Neuron (in vitro differentiated cells): ENCODE results near the gene NBL1.

ENCODE experiments used
- H2AFZ ChIP-seq: one replicate; pipeline ENCODE4 v1.6.1; 2013; ENCODE audit warnings: low read depth, mild to moderate bottlenecking, inconsistent platforms, low read length, moderate library complexity
- H3K27me3 ChIP-seq: one replicate; pipeline ENCODE4 v1.6.1; 2013; ENCODE audit warnings: low read length; ENCODE audit not compliant: insufficient read depth
- H3K36me3 ChIP-seq: one replicate; pipeline ENCODE4 v1.6.1; 2013; ENCODE audit warnings: low read length; ENCODE audit not compliant: insufficient read depth
- H3K4me1 ChIP-seq: one replicate; pipeline ENCODE4 v1.6.1; 2013; ENCODE audit warnings: low read length; ENCODE audit not compliant: insufficient read depth
- H3K4me3 ChIP-seq: 2 replicates; pipeline ENCODE4 v1.5.1; 2013; ENCODE audit warnings: mild to moderate bottlenecking, low read length, moderate library complexity
- H3K9me3 ChIP-seq: one replicate; pipeline ENCODE4 v1.6.1; 2013; ENCODE audit warnings: low read length

NBL1 gene

DNA sequence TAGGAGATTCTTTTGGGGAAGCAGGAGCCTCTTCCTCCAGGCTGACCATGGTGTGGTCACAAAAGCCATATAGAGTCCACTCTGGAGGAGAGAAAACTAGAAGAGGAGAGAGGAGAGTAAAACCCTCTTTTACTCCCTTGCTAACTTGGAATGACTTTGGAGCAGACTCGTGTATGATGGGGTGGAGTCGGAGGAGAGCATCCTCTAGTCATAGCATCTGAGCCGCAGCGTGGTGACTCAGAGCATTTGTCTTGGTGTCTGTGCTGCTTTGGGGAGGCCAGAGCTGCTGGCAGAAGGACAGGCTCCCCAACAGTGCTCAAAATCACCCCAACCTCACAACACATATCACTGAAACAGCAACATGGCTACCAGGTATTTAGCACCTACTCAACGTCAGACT is 31.7 kb downstream of the NBL1 start:
- Histone ChIP-seq H3K27me3 (peaks cover 36% of the 10 kb centered on the region), H3K36me3 (no peaks in the 10 kb centered on the region), H2AFZ (no peak overlapping the region), H3K9me3 (no peaks in the 10 kb centered on the region), H3K4me1 (no peaks in the 10 kb centered on the region), H3K4me3 (no peak overlapping the region)

DNA sequence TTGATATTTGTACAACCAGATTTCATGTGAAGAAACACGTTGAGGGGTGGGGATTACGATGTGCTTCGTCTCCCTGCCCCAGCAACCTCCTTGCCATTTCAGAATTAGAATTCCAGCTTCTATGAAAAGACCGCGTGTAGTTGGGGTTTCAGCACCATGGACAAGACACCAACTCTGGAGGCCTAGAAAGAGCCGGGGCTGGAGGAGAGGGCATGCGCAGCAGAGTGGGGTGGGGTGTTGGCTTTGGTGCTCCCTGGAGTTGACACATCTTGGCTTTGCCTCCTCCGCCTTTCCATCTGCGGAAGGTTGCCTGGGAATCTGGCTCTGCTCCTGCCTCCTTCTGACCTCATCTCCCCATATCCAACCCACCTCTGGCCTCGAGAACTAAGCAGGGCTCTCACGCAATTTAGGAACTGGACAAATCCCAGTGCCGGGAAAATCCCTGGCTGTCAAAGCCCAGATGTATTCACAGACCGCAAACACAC is 32.4 kb downstream of the NBL1 start:
- Histone ChIP-seq H3K4me3 (no peak overlapping the region), H3K9me3 (no peaks in the 10 kb centered on the region), H2AFZ (no peak overlapping the region), H3K27me3 (peaks cover 29% of the 10 kb centered on the region), H3K4me1 (no peaks in the 10 kb centered on the region), H3K36me3 (no peaks in the 10 kb centered on the region)

DNA sequence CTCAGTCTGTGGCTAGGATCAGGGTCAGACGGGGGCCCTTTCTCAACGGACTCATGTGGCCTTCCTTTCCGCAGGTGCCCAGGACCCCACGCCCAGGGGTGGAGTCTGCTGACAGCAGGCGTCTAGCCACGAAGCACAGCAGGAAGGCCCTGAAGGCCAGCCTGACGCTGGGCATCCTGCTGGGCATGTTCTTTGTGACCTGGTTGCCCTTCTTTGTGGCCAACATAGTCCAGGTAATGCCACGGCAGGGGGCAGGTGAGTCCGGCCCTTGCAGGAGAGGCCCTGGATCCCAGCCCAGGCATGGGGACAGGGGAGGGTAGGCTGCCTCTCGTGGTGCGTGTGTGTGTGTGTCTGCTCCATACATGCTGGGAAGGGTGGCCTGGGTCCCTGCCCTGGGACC is 34.4 kb downstream of the NBL1 start:
- Histone ChIP-seq H3K36me3 (no peaks in the 10 kb centered on the region), H3K4me3 (no peak overlapping the region), H2AFZ (no peak overlapping the region), H3K27me3 (peaks cover 19% of the 10 kb centered on the region), H3K9me3 (no peaks in the 10 kb centered on the region), H3K4me1 (no peaks in the 10 kb centered on the region)

DNA sequence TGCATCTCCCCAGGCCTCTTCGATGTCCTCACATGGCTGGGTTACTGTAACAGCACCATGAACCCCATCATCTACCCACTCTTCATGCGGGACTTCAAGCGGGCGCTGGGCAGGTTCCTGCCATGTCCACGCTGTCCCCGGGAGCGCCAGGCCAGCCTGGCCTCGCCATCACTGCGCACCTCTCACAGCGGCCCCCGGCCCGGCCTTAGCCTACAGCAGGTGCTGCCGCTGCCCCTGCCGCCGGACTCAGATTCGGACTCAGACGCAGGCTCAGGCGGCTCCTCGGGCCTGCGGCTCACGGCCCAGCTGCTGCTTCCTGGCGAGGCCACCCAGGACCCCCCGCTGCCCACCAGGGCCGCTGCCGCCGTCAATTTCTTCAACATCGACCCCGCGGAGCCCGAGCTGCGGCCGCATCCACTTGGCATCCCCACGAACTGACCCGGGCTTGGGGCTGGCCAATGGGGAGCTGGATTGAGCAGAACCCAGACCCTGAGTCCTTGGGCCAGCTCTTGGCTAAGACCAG is 34.9 kb downstream of the NBL1 start:
- no peaks in the 10 kb centered on the region for H3K4me1 ChIP-seq
- H2AFZ ChIP-seq = no peak overlapping the region
- no peak overlapping the region for H3K4me3 ChIP-seq
- H3K36me3 ChIP-seq = no peaks in the 10 kb centered on the region
- H3K27me3 ChIP-seq = peaks cover 19% of the 10 kb centered on the region
- no peaks in the 10 kb centered on the region for H3K9me3 ChIP-seq

DNA sequence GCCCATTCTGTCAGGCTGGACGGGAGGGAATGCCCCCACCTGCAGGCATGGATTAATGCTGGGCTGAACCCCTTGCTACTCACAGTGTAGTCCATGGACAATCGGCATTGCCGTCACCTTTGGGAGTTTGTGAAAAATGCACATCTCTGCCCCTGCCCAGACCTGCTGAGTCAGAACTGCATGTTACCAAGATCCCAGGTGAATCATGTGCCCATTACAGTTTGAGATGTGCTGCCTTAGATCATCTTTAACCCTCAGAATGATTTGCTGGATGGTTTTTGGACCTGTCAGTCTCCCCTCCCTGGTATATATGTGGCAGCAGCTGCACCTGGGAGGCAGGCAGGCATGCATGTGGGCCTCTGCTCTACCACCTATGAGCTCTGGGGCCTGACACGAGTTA is 35.6 kb downstream of the NBL1 start:
- Histone ChIP-seq H3K4me1 (no peaks in the 10 kb centered on the region), H3K27me3 (peaks cover 19% of the 10 kb centered on the region), H3K4me3 (no peak overlapping the region), H2AFZ (no peak overlapping the region), H3K9me3 (no peaks in the 10 kb centered on the region), H3K36me3 (no peaks in the 10 kb centered on the region)

DNA sequence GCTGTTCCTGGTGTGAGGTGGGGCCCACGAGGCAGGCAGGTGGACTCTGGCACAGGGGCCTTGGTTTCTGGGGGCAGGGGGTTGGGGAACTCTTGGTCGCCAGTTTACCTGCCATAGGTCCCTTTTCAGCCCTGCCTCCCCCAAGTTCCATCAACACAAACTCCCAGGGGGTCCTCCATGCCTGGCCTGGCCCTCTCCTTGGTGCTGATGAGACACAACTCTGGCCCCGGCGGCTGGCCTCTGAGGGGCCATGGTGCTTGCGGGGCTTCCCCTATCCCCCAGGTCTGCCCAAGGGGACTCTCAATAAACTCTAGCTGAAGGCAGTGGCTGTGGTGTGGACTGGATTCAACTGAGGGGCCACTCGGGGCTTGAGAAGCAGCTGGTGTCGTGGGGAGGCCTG is 36.5 kb downstream of the NBL1 start:
- H3K9me3 ChIP-seq = no peaks in the 10 kb centered on the region
- H3K4me1 ChIP-seq = no peaks in the 10 kb centered on the region
- H3K4me3 ChIP-seq = no peak overlapping the region
- no peaks in the 10 kb centered on the region for H3K36me3 ChIP-seq
- peaks cover 19% of the 10 kb centered on the region for H3K27me3 ChIP-seq
- H2AFZ ChIP-seq = no peak overlapping the region

DNA sequence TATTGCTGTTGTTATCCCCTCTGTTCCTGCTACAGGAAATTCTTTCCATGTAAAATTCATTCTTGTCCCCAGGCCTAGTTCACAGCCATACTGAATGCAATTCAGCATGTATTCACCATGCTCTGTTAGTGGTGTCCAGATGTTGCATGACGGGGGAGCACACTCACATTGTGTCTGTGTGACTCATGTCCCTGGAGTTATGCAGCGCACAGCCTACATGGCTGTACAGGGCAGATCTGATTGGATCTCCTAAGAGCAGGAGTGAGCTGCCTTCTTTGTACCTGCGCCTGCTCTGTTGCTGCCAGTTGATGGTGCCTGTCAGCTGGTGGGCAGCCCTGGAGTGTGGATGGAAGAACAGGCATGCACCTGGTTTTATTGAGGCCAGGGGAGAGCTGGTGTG is 38.1 kb downstream of the NBL1 start:
- Histone ChIP-seq H3K27me3 (peaks cover 15% of the 10 kb centered on the region), H2AFZ (no peak overlapping the region), H3K9me3 (no peaks in the 10 kb centered on the region), H3K36me3 (no peaks in the 10 kb centered on the region), H3K4me1 (no peaks in the 10 kb centered on the region), H3K4me3 (no peak overlapping the region)

DNA sequence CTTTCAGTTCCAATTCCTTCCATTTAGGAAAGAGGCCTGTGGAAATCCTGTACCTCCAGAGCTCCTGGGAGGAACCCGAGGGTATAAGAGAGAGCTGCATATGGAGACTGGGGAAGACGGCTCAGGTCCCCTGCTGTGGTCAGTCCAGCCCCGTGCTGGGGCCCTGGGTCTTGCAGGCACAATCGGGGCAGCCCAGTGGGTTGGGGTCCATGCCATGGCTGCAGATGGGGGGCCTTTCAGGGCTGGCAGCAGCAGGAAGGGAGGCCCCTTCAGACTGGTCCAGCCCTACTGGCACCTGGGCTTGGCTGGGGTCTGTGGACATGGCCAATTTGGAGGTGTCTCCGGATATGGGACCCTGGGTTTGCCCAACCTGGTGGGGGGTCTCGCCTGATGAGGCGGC is 38.8 kb downstream of the NBL1 start:
- H3K4me1 ChIP-seq = no peaks in the 10 kb centered on the region
- no peak overlapping the region for H3K4me3 ChIP-seq
- no peaks in the 10 kb centered on the region for H3K9me3 ChIP-seq
- peaks cover 12% of the 10 kb centered on the region for H3K27me3 ChIP-seq
- no peak overlapping the region for H2AFZ ChIP-seq
- H3K36me3 ChIP-seq = no peaks in the 10 kb centered on the region

DNA sequence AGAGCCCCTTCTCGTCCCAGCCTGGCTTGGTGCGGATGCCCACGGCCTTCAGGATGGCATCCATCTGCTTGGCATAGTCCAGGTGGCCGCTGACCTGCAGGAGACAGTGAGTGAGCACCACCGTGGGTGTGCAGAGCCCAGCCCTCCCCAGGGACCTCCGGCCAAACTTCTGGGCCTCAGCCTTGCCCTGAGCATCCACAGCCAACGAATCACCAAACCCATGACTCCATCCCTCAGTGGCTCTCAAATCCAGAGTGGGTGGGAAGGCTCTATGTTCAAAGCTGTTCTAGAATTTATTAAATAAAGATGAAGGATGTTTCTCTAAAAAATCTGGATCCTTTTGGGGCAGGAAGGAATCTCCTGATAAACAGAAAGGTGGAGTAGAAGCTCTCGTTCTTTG is 39.2 kb downstream of the NBL1 start:
- H3K4me1 ChIP-seq = no peaks in the 10 kb centered on the region
- H3K36me3 ChIP-seq = no peaks in the 10 kb centered on the region
- no peak overlapping the region for H2AFZ ChIP-seq
- H3K4me3 ChIP-seq = no peak overlapping the region
- H3K9me3 ChIP-seq = no peaks in the 10 kb centered on the region
- peaks cover 12% of the 10 kb centered on the region for H3K27me3 ChIP-seq

DNA sequence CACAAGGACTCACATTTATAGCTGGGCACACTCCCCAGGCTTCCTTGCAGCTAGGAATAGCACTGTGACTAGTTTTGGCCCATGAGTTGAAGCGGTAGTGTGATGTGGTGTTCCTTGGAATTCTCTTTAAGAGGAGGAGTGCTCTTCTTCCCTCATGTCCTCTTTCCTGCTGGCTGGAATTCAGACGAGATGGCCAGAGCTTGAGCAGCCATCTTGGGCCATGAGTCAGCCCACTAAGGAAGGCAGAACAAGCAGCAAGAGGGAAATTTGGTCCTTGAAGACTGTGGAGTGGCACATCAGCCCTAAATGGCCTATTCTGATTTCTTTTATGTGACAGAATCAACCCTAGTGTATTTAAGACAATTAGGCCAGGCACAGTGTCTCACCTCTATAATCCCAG is 40.6 kb downstream of the NBL1 start:
- Histone ChIP-seq H3K9me3 (no peaks in the 10 kb centered on the region), H2AFZ (no peak overlapping the region), H3K36me3 (no peaks in the 10 kb centered on the region), H3K4me1 (no peaks in the 10 kb centered on the region), H3K4me3 (no peak overlapping the region), H3K27me3 (peaks cover 7% of the 10 kb centered on the region)

DNA sequence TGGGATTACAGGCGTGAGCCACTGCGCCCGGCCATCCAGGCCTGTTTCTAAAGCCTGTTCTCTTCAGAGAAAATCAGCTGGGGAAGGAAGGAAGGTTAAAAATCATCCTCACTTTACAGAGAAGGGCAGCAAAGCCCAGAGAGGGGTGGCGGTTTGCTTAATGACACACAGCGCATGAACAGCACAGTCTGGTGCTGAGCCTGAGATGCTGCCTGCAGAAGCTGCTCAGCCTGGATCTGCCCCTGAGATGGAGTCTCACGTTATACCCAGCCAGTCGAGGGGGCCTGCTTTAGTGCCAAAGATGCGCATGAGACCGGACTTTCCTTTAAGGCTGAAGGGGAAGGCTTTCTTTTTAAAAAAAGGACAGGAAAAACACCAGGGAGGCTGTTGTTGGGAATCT is 41.9 kb downstream of the NBL1 start:
- Histone ChIP-seq H3K36me3 (no peaks in the 10 kb centered on the region), H3K27me3 (no peaks in the 10 kb centered on the region), H3K4me1 (no peaks in the 10 kb centered on the region), H3K9me3 (no peaks in the 10 kb centered on the region), H3K4me3 (no peak overlapping the region), H2AFZ (no peak overlapping the region)

DNA sequence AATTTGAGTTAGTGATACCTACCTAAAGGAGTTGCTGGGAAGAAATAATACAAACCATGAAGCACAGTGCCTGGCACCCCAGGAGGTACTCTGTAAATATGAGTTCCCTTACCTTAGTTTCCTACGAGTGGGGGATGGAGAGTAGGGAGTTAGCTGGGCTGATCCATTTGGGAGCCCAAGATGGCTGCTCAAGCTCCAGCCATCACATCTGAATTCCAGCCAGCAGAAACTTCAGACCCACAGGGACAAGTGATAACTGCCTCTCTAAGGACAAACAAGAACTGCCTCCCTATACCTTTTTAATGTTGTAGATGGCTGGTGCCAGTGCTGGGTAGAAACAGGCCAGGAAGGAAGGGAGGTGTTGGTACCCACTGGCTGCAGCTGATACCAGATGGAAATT is 43.3 kb downstream of the NBL1 start:
- H3K36me3 ChIP-seq = no peaks in the 10 kb centered on the region
- H3K4me1 ChIP-seq = no peaks in the 10 kb centered on the region
- no peak overlapping the region for H2AFZ ChIP-seq
- H3K27me3 ChIP-seq = no peaks in the 10 kb centered on the region
- H3K4me3 ChIP-seq = no peak overlapping the region
- no peaks in the 10 kb centered on the region for H3K9me3 ChIP-seq

DNA sequence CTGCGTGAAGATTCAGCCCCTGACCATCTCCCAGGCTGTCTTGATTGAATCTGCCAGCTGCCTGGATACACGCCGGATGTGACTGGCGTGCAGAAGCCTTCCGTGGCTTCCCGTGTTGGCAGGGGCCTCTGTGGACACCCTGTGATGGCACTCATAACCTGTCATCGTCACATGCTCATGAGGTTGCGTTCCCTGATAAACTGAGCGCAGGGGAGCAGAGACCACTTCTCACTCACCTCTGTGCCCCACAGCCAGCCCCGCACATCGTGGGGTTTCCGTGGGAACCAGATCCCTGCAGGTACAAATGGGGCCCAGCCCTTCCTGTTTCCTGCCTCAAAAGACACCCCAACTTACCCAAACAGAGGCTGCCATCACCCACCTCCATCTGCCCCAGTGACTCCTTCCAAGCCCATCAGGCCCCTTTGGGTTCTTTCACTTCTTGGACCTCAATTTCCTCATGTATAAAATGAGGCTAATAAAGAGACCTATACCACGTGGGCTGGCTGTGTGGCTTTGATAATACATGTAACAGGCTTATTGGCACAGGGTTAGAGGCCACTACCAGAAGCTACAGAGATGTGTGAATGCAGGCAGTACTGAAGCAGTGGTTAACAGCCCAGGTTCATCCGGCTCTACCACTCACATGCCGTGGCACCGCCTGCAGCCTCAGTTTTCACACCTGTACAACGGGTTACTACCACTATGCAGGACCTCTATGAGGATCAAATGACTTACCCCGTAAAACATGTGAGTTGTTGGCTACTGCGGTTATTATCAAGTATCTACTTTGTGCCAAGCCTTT is 44.1 kb downstream of the NBL1 start:
- no peaks in the 10 kb centered on the region for H3K27me3 ChIP-seq

More for the DNA sequence above, 44.1 kb downstream of the NBL1 start:
- no peaks in the 10 kb centered on the region for H3K9me3 ChIP-seq
- H3K4me3 ChIP-seq = no peak overlapping the region
- no peak overlapping the region for H2AFZ ChIP-seq
- no peaks in the 10 kb centered on the region for H3K36me3 ChIP-seq
- H3K4me1 ChIP-seq = no peaks in the 10 kb centered on the region
